HepG2 (cell line): ENCODE measurements around the gene NOS1AP. TPM values are rescaled to one million over a fixed set of nuclear protein-coding genes. Genes with fewer than 3 reads are reported as not detected.

Experiments used
- CBX2 ChIP-seq, 2 experiments: fragments of 200-600 bp in 1 of 2; sonication (generic); formaldehyde crosslinking in 1 of 2; IDR thresholded peaks; 2 replicates each; pipeline versions ENCODE4 v1.7.0 to v1.8.1; 2018 to 2022; ENCODE audit warnings: low read depth in 2 of 2, low read length in 1 of 2, mild to moderate bottlenecking in 1 of 2, missing genetic modification reagents in 1 of 2
- CHD4 ChIP-seq: fragments of 200-600 bp; sonication (generic); IDR thresholded peaks from 2 replicates; pipeline ENCODE4 v1.7.0; 2017; ENCODE audit warnings: mild to moderate bottlenecking, low read length, borderline replicate concordance
- CREM ChIP-seq, 2 experiments: sonication (generic) in 1 of 2; formaldehyde crosslinking in 1 of 2; IDR thresholded peaks; 2 replicates each; pipeline versions ENCODE4 v1.4.0 to v1.6.1; 2016 to 2020; ENCODE audit warnings: antibody characterized with exemption in 1 of 2, mild to moderate bottlenecking in 1 of 2, missing genetic modification reagents in 1 of 2
- DMTF1 ChIP-seq: sonication (generic); formaldehyde crosslinking; IDR thresholded peaks from 2 replicates; pipeline ENCODE4 v1.4.0; 2020; ENCODE audit warnings: mild to moderate bottlenecking, missing genetic modification reagents
- FOXO1 ChIP-seq: sonication (generic); formaldehyde crosslinking; IDR thresholded peaks from 2 replicates; pipeline ENCODE4 v1.4.0; 2020; ENCODE audit warnings: missing genetic modification reagents
- HDAC6 ChIP-seq: fragments of 200-600 bp; sonication (generic); IDR thresholded peaks from 2 replicates; pipeline ENCODE4 v1.7.0; 2017; ENCODE audit warnings: mild to moderate bottlenecking, antibody characterized with exemption, low read length, low read depth
- HNF1B ChIP-seq: sonication (generic); formaldehyde crosslinking; IDR thresholded peaks from 2 replicates; pipeline ENCODE4 v1.5.1; 2020; ENCODE audit warnings: mild to moderate bottlenecking, moderate library complexity, missing genetic modification reagents
- IKZF5 ChIP-seq: IDR thresholded peaks from 2 replicates; pipeline ENCODE4 v1.6.1; 2018; ENCODE audit warnings: missing genetic modification reagents, mild to moderate bottlenecking, missing compliant biosample characterization
- LRRFIP1 ChIP-seq: sonication (generic); formaldehyde crosslinking; conservative IDR thresholded peaks from 2 replicates; pipeline ENCODE4 v1.4.0; 2020; ENCODE audit warnings: missing genetic modification reagents
- PHF21A ChIP-seq: sonication (generic); formaldehyde crosslinking; IDR thresholded peaks from 2 replicates; pipeline ENCODE4 v1.5.0; 2020; ENCODE audit warnings: mild to moderate bottlenecking, missing genetic modification reagents
- PHF5A ChIP-seq: IDR thresholded peaks from one replicate; pipeline ENCODE4 v1.6.1; 2018; ENCODE audit warnings: low read depth, missing genetic modification reagents; ENCODE audit not compliant: unreplicated experiment
- REST ChIP-seq, 2 experiments: IDR thresholded peaks; 2 replicates each; pipeline ENCODE4 v1.6.1; 2011 to 2012; ENCODE audit warnings: low read length in 2 of 2, borderline replicate concordance in 1 of 2, low read depth in 1 of 2, mild to moderate bottlenecking in 1 of 2, moderate library complexity in 1 of 2
- RFXANK ChIP-seq: IDR thresholded peaks from 2 replicates; pipeline ENCODE4 v1.6.1; 2016
- SAP130 ChIP-seq: IDR thresholded peaks from 2 replicates; pipeline ENCODE4 v1.6.1; 2016; ENCODE audit warnings: low read depth
- SP5 ChIP-seq: IDR thresholded peaks from 2 replicates; pipeline ENCODE4 v1.6.1; 2016; ENCODE audit warnings: low read depth, borderline replicate concordance
- ZMYM3 ChIP-seq: sonication (generic); formaldehyde crosslinking; IDR thresholded peaks from 2 replicates; pipeline ENCODE4 v1.5.1; 2020; ENCODE audit warnings: mild to moderate bottlenecking, missing genetic modification reagents
- polyA plus RNA-seq, 8 experiments: library from polyadenylated mRNA; depleted of rRNA in 3 of 8; stranded (reverse) in 7 of 8; unstranded in 1 of 8; fragments of >200 nt; fragmentation: Illumina TruSeq in 4 of 8; extraction: Trizol in 4 of 8; gene quantifications; 2 replicates each; pipeline versions ENCODE4 v1.2.1 to v1.2.3, GENCODE V29; 2011 to 2016; ENCODE audit warnings: low read depth in 4 of 8, missing spikeins in 1 of 8, mixed read lengths in 1 of 8; ENCODE audit not compliant: insufficient read depth in 1 of 8
- total RNA-seq, 5 experiments: library from RNA; depleted of rRNA; stranded (reverse); fragments of >200 nt; fragmentation: Illumina TruSeq; extraction: Trizol; gene quantifications; 2 replicates each; pipeline ENCODE4 v1.2.3, GENCODE V29; 2016; ENCODE audit warnings: low read depth in 1 of 5

The NOS1AP gene
- total and polyA plus RNA-seq, 2 of the 13 experiments (the other 11 are each of a cell fraction or from before 2014, with no cell fraction given) = 2.0 to 3.3 TPM

- TF ChIP-seq HNF1B (peak; percentile 78; the same call in 1 of the 2 replicates), RFXANK (CRISPR knock-in tag) (0 out of 2 replicates have a peak, but pooled peaks have one; percentile 50), SAP130 (CRISPR knock-in tag) (peak; percentile 91), REST (IDR thresholded peaks at IDR 0.05; ENCODE audit: borderline replicate concordance in 1 of 2, low read depth in 1 of 2, low read length in 2 of 2) (peak in 1 of 2 experiments; percentile 73; a peak in 2 of 4 replicates), CHD4 (peak; percentile 86; the same call in 1 of the 2 replicates), HDAC6 (no peak), SP5 (0 out of 2 replicates have a peak, but pooled peaks have one; percentile 35), CREM (IDR thresholded peaks at IDR 0.05) (peak; percentile 79), CREM (CRISPR knock-in tag; IDR thresholded peaks at IDR 0.05) (no peak), LRRFIP1 (CRISPR knock-in tag) (no peak), IKZF5 (peak; percentile 83; the same call in 1 of the 2 replicates), FOXO1 (CRISPR knock-in tag) (peak; percentile 83), PHF5A (CRISPR knock-in tag) (peak; percentile 64), ZMYM3 (peak; percentile 68; the same call in 1 of the 2 replicates), CBX2 (IDR thresholded peaks at IDR 0.05; ENCODE audit: low read depth, low read length) (no peak), CBX2 (CRISPR knock-in tag; IDR thresholded peaks at IDR 0.05; ENCODE audit: low read depth) (no peak), PHF21A (peak; percentile 93), DMTF1 (CRISPR knock-in tag) (no peak)
Observed at GRCh38 chr1:162091681-162092524, 22.4 kb downstream of the NOS1AP start (continued).
